ENCODE results near the gene SMARCA4.

- TF ChIP-seq, protein P1, sequence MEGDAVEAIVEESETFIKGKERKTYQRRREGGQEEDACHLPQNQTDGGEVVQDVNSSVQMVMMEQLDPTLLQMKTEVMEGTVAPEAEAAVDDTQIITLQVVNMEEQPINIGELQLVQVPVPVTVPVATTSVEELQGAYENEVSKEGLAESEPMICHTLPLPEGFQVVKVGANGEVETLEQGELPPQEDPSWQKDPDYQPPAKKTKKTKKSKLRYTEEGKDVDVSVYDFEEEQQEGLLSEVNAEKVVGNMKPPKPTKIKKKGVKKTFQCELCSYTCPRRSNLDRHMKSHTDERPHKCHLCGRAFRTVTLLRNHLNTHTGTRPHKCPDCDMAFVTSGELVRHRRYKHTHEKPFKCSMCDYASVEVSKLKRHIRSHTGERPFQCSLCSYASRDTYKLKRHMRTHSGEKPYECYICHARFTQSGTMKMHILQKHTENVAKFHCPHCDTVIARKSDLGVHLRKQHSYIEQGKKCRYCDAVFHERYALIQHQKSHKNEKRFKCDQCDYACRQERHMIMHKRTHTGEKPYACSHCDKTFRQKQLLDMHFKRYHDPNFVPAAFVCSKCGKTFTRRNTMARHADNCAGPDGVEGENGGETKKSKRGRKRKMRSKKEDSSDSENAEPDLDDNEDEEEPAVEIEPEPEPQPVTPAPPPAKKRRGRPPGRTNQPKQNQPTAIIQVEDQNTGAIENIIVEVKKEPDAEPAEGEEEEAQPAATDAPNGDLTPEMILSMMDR (IDR thresholded peaks at IDR 0.05; ENCODE audit: low read length) = no peak
- no peak for TF ChIP-seq EZH2 (IDR thresholded peaks at IDR 0.05; ENCODE audit: borderline replicate concordance, low read length)
Measured at GRCh38 chr19:11045536-11045935, 84.7 kb downstream of the SMARCA4 start.

All from OCI-LY1 (cell line).